Measurements from ENCODE around the gene RALGPS2.

DNA sequence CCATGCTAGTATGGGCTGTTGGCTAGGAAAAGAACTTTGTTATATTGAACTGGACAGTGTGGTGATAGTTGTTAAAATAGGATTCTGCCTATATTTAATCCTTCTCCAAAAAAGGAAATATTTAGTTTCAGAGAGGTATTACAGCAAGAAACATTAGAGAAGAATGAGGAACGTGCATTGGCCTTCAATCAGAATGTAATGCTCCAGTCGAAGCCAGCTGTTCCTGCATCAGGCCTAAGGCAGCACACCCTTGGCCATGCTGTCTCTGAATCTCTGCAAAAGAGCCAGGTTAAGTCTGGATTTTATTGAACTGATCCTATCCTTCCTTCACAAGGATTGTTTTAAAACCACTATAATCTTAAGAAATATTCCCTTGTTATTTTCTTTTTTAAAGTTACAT is 35.3 kb upstream of the RALGPS2 start:
- TF ChIP-seq JUN (CRISPR knock-in tag; IDR thresholded peaks at IDR 0.05) (no peak), CTCF (IDR thresholded peaks at IDR 0.05) (no peak), USF1 (CRISPR knock-in tag; IDR thresholded peaks at IDR 0.05) (no peak), SP1 (CRISPR knock-in tag; conservative IDR thresholded peaks at IDR 0.05) (no peak), ZNF396 (CRISPR knock-in tag; IDR thresholded peaks at IDR 0.05; ENCODE audit: borderline replicate concordance) (no peak), MAX (CRISPR knock-in tag; IDR thresholded peaks at IDR 0.05) (no peak)
- TF ChIP-seq, protein P1, sequence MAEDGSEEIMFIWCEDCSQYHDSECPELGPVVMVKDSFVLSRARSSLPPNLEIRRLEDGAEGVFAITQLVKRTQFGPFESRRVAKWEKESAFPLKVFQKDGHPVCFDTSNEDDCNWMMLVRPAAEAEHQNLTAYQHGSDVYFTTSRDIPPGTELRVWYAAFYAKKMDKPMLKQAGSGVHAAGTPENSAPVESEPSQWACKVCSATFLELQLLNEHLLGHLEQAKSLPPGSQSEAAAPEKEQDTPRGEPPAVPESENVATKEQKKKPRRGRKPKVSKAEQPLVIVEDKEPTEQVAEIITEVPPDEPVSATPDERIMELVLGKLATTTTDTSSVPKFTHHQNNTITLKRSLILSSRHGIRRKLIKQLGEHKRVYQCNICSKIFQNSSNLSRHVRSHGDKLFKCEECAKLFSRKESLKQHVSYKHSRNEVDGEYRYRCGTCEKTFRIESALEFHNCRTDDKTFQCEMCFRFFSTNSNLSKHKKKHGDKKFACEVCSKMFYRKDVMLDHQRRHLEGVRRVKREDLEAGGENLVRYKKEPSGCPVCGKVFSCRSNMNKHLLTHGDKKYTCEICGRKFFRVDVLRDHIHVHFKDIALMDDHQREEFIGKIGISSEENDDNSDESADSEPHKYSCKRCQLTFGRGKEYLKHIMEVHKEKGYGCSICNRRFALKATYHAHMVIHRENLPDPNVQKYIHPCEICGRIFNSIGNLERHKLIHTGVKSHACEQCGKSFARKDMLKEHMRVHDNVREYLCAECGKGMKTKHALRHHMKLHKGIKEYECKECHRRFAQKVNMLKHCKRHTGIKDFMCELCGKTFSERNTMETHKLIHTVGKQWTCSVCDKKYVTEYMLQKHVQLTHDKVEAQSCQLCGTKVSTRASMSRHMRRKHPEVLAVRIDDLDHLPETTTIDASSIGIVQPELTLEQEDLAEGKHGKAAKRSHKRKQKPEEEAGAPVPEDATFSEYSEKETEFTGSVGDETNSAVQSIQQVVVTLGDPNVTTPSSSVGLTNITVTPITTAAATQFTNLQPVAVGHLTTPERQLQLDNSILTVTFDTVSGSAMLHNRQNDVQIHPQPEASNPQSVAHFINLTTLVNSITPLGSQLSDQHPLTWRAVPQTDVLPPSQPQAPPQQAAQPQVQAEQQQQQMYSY (CRISPR knock-in tag; IDR thresholded peaks at IDR 0.05) = no peak

All from WTC11 (cell line).